K562 (cell line): Measurements from ENCODE around the gene ZNF618. TPM values are rescaled to one million over a fixed set of nuclear protein-coding genes. Genes with fewer than 3 reads are reported as not detected.

Experiments used
- ATAC-seq: fragments of 200-7000 bp; cut with Tn5 transposase; 3 replicates; pipeline ENCODE4 v1.9.1; 2020; ENCODE audit warnings: moderate library complexity
- BruUV-seq: library from RNA; stranded (reverse); fragments of 400-500 nt; replicated peaks from 2 replicates; lab custom pipeline; 2021; lab: Mats Ljungman, UMichigan
- CTCF ChIA-PET: fragments of 300-600 bp; formaldehyde crosslinking; extraction: SDS; loops from one replicate; lab custom pipeline; 2021; ENCODE audit warnings: low intra/inter-chr PET ratio; lab: Yijun Ruan, JAX
- POLR2A ChIA-PET: fragments of 300-600, 350-650 bp; sonication (Branson Sonifier 250); formaldehyde crosslinking; extraction: SDS; loops from one replicate; lab custom pipeline; 2021; ENCODE audit warnings: antibody characterized with exemption, inconsistent platforms; lab: Yijun Ruan, JAX
- DNase-seq, 4 experiments: peaks; one replicate each; pipeline versions ENCODE4 v3.0.0 to v3.0.0-alpha.2; 2011 to 2018; ENCODE audit warnings: low spot score in 3 of 4, mixed read lengths in 3 of 4; ENCODE audit errors: extremely low read depth in 1 of 4
- FAIRE-seq: peaks from 2 replicates; lab custom pipeline; 2011; peaks lifted over from hg19 to GRCh38; lab: Jason Lieb, UNC
- H2AFZ ChIP-seq: 2 replicates; pipeline ENCODE4 v1.6.0; 2011; ENCODE audit warnings: low read depth, low read length, control low read depth, inconsistent platforms
- H3K27ac ChIP-seq: fragments of 200-600 bp; 3 replicates; pipeline ENCODE4 v1.8.0; 2011; ENCODE audit warnings: low read depth, mild to moderate bottlenecking, control low read depth, inconsistent platforms, low read length, moderate library complexity, mixed read lengths; ENCODE audit errors: extremely low read depth
- H3K27me3 ChIP-seq, 2 experiments: fragments of 300-600 bp in 1 of 2; 2 replicates in 1 of 2; 3 replicates in 1 of 2; pipeline versions ENCODE4 v1.6.0 to v1.8.0; 2011; ENCODE audit warnings: inconsistent platforms in 2 of 2, low read length in 2 of 2, mild to moderate bottlenecking in 1 of 2, mixed read lengths in 1 of 2, moderate library complexity in 1 of 2; ENCODE audit not compliant: control insufficient read depth in 2 of 2, insufficient read depth in 2 of 2
- H3K36me3 ChIP-seq: fragments of 300-600 bp; 3 replicates; pipeline ENCODE4 v1.8.0; 2011; ENCODE audit warnings: mild to moderate bottlenecking, low read length, inconsistent platforms; ENCODE audit not compliant: control insufficient read depth, insufficient read depth
- H3K4me1 ChIP-seq, 2 experiments: fragments of 200-600 bp in 1 of 2; replicated peaks in 1 of 2; 2 replicates in 1 of 2; 3 replicates in 1 of 2; pipeline versions ENCODE4 v1.5.1 to v1.8.0; 2011; ENCODE audit warnings: inconsistent platforms in 2 of 2, low read length in 2 of 2, mild to moderate bottlenecking in 1 of 2, mixed read lengths in 1 of 2, moderate library complexity in 1 of 2; ENCODE audit not compliant: control insufficient read depth in 2 of 2, insufficient read depth in 2 of 2
- H3K4me2 ChIP-seq: 2 replicates; pipeline ENCODE4 v1.6.1; 2011; ENCODE audit warnings: low read length, control low read depth, inconsistent platforms, mixed read lengths; ENCODE audit not compliant: insufficient read depth
- H3K4me3 ChIP-seq: fragments of 200-600 bp; sonication (generic), shearing (Covaris generic); 2 replicates; pipeline ENCODE4 v1.5.1; 2016; ENCODE audit warnings: control low read depth, inconsistent platforms
- H3K79me2 ChIP-seq: fragments of 200-600 bp; 3 replicates; pipeline ENCODE4 v1.8.0; 2011; ENCODE audit warnings: low read length, inconsistent platforms; ENCODE audit not compliant: control insufficient read depth, insufficient read depth
- H3K9ac ChIP-seq, 2 experiments: 2 replicates each; pipeline versions ENCODE4 v1.6.0 to v1.6.1; 2011; ENCODE audit warnings: low read depth in 2 of 2, low read length in 2 of 2, control low read depth in 1 of 2, inconsistent platforms in 1 of 2, mild to moderate bottlenecking in 1 of 2, mixed read lengths in 1 of 2; ENCODE audit not compliant: insufficient read depth in 1 of 2
- H3K9me1 ChIP-seq: one replicate; pipeline ENCODE4 v1.6.0; 2011; ENCODE audit warnings: inconsistent platforms, mild to moderate bottlenecking, low read length, moderate library complexity; ENCODE audit not compliant: control insufficient read depth, insufficient read depth
- H3K9me3 ChIP-seq: replicated peaks from 2 replicates; pipeline ENCODE4 v1.5.1; 2011; ENCODE audit warnings: low read depth, low read length, inconsistent platforms; ENCODE audit not compliant: control insufficient read depth, insufficient read depth
- H4K20me1 ChIP-seq: replicated peaks from 2 replicates; pipeline ENCODE4 v1.6.1; 2011; ENCODE audit warnings: low read length, inconsistent platforms, mixed read lengths; ENCODE audit not compliant: control insufficient read depth, insufficient read depth
- BDP1 ChIP-seq: IDR thresholded peaks from 3 replicates; pipeline ENCODE4 v1.6.1; 2011; ENCODE audit not compliant: insufficient read length, insufficient read depth
- BHLHE40 ChIP-seq: IDR thresholded peaks from 2 replicates; pipeline ENCODE4 v1.6.1; 2011; ENCODE audit warnings: low read length, improper control_type of control experiment
- E2F3 ChIP-seq: fragments of 250-450 bp; sonication (Bioruptor Pico); IDR thresholded peaks from 2 replicates; pipeline ENCODE4 v1.4.0; 2020; ENCODE audit warnings: mild to moderate bottlenecking
- ELF1 ChIP-seq: fragments of 200-800 bp; sonication (Bioruptor generic); IDR thresholded peaks from 2 replicates; pipeline ENCODE4 v1.6.1; 2016; ENCODE audit warnings: missing genetic modification characterization, missing compliant biosample characterization
- NCOA2 ChIP-seq, 2 experiments: fragments of 450-650 bp; IDR thresholded peaks; 2 replicates each; pipeline ENCODE4 v1.6.1; 2018; ENCODE audit warnings: mild to moderate bottlenecking in 2 of 2, moderate library complexity in 1 of 2; ENCODE audit not compliant: partially characterized antibody in 2 of 2
- NR1H2 ChIP-seq: sonication (generic); formaldehyde crosslinking; IDR thresholded peaks from 2 replicates; pipeline ENCODE4 v1.4.0; 2020; ENCODE audit warnings: mild to moderate bottlenecking, missing genetic modification reagents
- SMARCE1 ChIP-seq: fragments of 450-650 bp; IDR thresholded peaks from 2 replicates; pipeline ENCODE4 v1.7.1; 2016; ENCODE audit warnings: mild to moderate bottlenecking
- TCFL5 ChIP-seq: fragments of 250-450 bp; sonication (Bioruptor Pico); conservative IDR thresholded peaks from 2 replicates; pipeline ENCODE4 v1.6.1; 2021; ENCODE audit warnings: mild to moderate bottlenecking, moderate library complexity, matching md5 sums
- WHSC1 ChIP-seq: IDR thresholded peaks from one replicate; pipeline ENCODE4 v1.6.1; 2012; ENCODE audit warnings: low read length, control low read depth, inconsistent platforms
- ZBTB33 ChIP-seq: sonication (generic); formaldehyde crosslinking; IDR thresholded peaks from 2 replicates; pipeline ENCODE4 v1.8.1; 2023; ENCODE audit warnings: mild to moderate bottlenecking, missing genetic modification reagents
- ZC3H4 ChIP-seq: sonication (generic); formaldehyde crosslinking; IDR thresholded peaks from 2 replicates; pipeline ENCODE4 v1.9.0; 2021; ENCODE audit warnings: missing genetic modification reagents, borderline replicate concordance
- ZFP30 ChIP-seq: fragments of 250-450 bp; sonication (Bioruptor Pico); IDR thresholded peaks from 2 replicates; pipeline ENCODE4 v1.8.0; 2022; ENCODE audit warnings: moderate library complexity, mild to moderate bottlenecking, inconsistent platforms, borderline replicate concordance
- ZNF121 ChIP-seq: sonication (generic); formaldehyde crosslinking; conservative IDR thresholded peaks from 2 replicates; pipeline ENCODE4 v1.8.0; 2022; ENCODE audit warnings: missing genetic modification reagents
- ZNF212 ChIP-seq: fragments of 450-650 bp; formaldehyde crosslinking; IDR thresholded peaks from 2 replicates; pipeline ENCODE4 v1.4.0; 2020; ENCODE audit warnings: mild to moderate bottlenecking
- ZNF444 ChIP-seq: fragments of 250-450 bp; sonication (Bioruptor Pico); IDR thresholded peaks from 2 replicates; pipeline ENCODE4 v1.4.0; 2020; ENCODE audit warnings: mild to moderate bottlenecking, moderate library complexity
- ZNF507 ChIP-seq: conservative IDR thresholded peaks from 2 replicates; pipeline ENCODE4 v1.6.1; 2017; ENCODE audit warnings: missing genetic modification characterization, missing compliant biosample characterization
- WGBS: fragments of 100-300 bp; shearing (Covaris generic); methylation state at CpG from one replicate; pipeline ENCODE4 v1.1.6; 2016; ENCODE audit warnings: low coverage, mixed read lengths; ENCODE audit not compliant: insufficient coverage; ENCODE audit errors: missing lambda C conversion rate; 5-methylcytosine and 5-hydroxymethylcytosine counted together
- in situ Hi-C: fragments of 300-500 bp; cut with MboI; formaldehyde crosslinking; loops from 4 replicates; pipeline ENCODE4 v1.15.0; 2018; ENCODE audit warnings: inconsistent platforms, mixed read lengths
- intact Hi-C: fragments of 100-400 bp; cut with micrococcal nuclease; formaldehyde crosslinking; loops from 2 replicates; pipeline ENCODE4 v1.14.2; 2022
- polyA plus RNA-seq, 8 experiments: library from polyadenylated mRNA; depleted of rRNA in 4 of 8; stranded (reverse) in 5 of 8; unstranded in 3 of 8; fragments of >200 nt; fragmentation: Nextera tagmentation in 2 of 8; fragmentation: Illumina TruSeq in 1 of 8; extraction: Ambion mirVana in 2 of 8; extraction: Trizol in 1 of 8; gene quantifications; 2 replicates each; pipeline versions ENCODE4 v1.2.1 to v1.2.3, GENCODE V29; 2011 to 2014; ENCODE audit warnings: inconsistent platforms in 1 of 8, missing spikeins in 1 of 8
- total RNA-seq, 7 experiments: library from RNA; depleted of rRNA in 6 of 7; stranded (reverse); fragments of >200 nt in 6 of 7; fragmentation: Illumina TruSeq in 2 of 7; extraction: Trizol in 2 of 7; gene quantifications; 2 replicates each; pipeline versions ENCODE4 v1.2.1 to v1.2.3, GENCODE V29; 2011 to 2021; ENCODE audit warnings: low replicate concordance in 1 of 7
- TF ChIP-seq, protein P1 (sequence below): sonication (generic); formaldehyde crosslinking; IDR thresholded peaks from 2 replicates; pipeline ENCODE4 v1.9.0; 2022; ENCODE audit warnings: mild to moderate bottlenecking, missing genetic modification reagents
- TF ChIP-seq, protein P2 (sequence below): fragments of 250-450 bp; sonication (Bioruptor Pico); IDR thresholded peaks from 2 replicates; pipeline ENCODE4 v1.4.0; 2020
- TF ChIP-seq, protein P3 (sequence below): fragments of 450-650 bp; formaldehyde crosslinking; IDR thresholded peaks from 2 replicates; pipeline ENCODE4 v1.4.0; 2020; ENCODE audit warnings: mild to moderate bottlenecking

Gene ZNF618
- total and polyA plus RNA-seq, 9 of the 15 experiments (the other 6 are each of a cell fraction or from before 2014, with no cell fraction given) = 0.08 to 13.7 (median 3.4) TPM

- in situ Hi-C loops (loop anchor here (10.0 kb wide), 1 partner anchor 197 kb away; no protein-coding TSS in a partner anchor), intact Hi-C loops (no loop called here)
- CTCF ChIA-PET = no interaction called here
- Histone ChIP-seq H2AFZ (no peak overlapping the region), H3K4me2 (no peak overlapping the region), H3K27ac (no peak overlapping the region), H3K27me3 (peaks cover 4 to 45% of the 10 kb centered on the region in 2 experiments; a peak in 3 of 5 replicates), H3K36me3 (no peaks in the 10 kb centered on the region), H3K4me1 (no peaks in the 10 kb centered on the region), H3K4me3 (no peak overlapping the region), H3K9me1 (no peaks in the 10 kb centered on the region), H3K79me2 (no peaks in the 10 kb centered on the region), H3K9me3 (no peaks in the 10 kb centered on the region), H4K20me1 (no peaks in the 10 kb centered on the region), H3K9ac (no peak overlapping the region)
- no peak for FAIRE-seq
- POLR2A ChIA-PET = interaction anchor here (0.6 to 1.6 kb wide), 2 partner anchors 10 to 210 kb away, joined by 3 to 4 read pairs; partner anchors contain the start of gene AMBP
- 2% methylated on average over 6 of the region's 7 CpGs for WGBS
- no peak for DNase-seq
- ATAC-seq = no peak
- BruUV-seq = no TSS peak
- TF ChIP-seq WHSC1 = no peak
- TF ChIP-seq, protein P1, sequence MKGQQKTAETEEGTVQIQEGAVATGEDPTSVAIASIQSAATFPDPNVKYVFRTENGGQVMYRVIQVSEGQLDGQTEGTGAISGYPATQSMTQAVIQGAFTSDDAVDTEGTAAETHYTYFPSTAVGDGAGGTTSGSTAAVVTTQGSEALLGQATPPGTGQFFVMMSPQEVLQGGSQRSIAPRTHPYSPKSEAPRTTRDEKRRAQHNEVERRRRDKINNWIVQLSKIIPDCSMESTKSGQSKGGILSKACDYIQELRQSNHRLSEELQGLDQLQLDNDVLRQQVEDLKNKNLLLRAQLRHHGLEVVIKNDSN (CRISPR knock-in tag) = no peak
- TF ChIP-seq NCOA2 (IDR thresholded peaks at IDR 0.05; ENCODE audit: partially characterized antibody in 2 of 2) = no peak
- TF ChIP-seq, protein P2, sequence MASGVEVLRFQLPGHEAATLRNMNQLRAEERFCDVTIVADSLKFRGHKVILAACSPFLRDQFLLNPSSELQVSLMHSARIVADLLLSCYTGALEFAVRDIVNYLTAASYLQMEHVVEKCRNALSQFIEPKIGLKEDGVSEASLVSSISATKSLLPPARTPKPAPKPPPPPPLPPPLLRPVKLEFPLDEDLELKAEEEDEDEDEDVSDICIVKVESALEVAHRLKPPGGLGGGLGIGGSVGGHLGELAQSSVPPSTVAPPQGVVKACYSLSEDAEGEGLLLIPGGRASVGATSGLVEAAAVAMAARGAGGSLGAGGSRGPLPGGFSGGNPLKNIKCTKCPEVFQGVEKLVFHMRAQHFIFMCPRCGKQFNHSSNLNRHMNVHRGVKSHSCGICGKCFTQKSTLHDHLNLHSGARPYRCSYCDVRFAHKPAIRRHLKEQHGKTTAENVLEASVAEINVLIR (CRISPR knock-in tag) = no peak
- TF ChIP-seq ZBTB33 = no peak
- no peak for TF ChIP-seq TCFL5
- no peak for TF ChIP-seq ZC3H4 (CRISPR knock-in tag)
- TF ChIP-seq BHLHE40 = no peak
- no peak for TF ChIP-seq SMARCE1
- no peak for TF ChIP-seq ELF1 (tag)
- TF ChIP-seq, protein P3, sequence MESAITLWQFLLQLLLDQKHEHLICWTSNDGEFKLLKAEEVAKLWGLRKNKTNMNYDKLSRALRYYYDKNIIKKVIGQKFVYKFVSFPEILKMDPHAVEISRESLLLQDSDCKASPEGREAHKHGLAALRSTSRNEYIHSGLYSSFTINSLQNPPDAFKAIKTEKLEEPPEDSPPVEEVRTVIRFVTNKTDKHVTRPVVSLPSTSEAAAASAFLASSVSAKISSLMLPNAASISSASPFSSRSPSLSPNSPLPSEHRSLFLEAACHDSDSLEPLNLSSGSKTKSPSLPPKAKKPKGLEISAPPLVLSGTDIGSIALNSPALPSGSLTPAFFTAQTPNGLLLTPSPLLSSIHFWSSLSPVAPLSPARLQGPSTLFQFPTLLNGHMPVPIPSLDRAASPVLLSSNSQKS (CRISPR knock-in tag) = no peak
- no peak for TF ChIP-seq BDP1
- TF ChIP-seq E2F3 = no peak
- no peak for TF ChIP-seq ZNF212 (CRISPR knock-in tag)
- no peak for TF ChIP-seq NR1H2
- no peak for TF ChIP-seq ZNF507
- TF ChIP-seq ZNF444 (CRISPR knock-in tag) = no peak
- TF ChIP-seq ZFP30 = no peak
- no peak for TF ChIP-seq ZNF121 (CRISPR knock-in tag)
Observed at GRCh38 chr9:114087721-114088120, 211.6 kb downstream of the ZNF618 start.
